HCT116 (cell line): ENCODE results near the gene TUBA8. TPM values are rescaled to one million over a fixed set of nuclear protein-coding genes. Genes with fewer than 3 reads are reported as not detected.

Source experiments
- ATAC-seq: fragments of 200-7000 bp; cut with Tn5 transposase; 2 replicates; pipeline ENCODE4 v1.9.1; 2020; ENCODE audit warnings: mild to moderate bottlenecking, moderate library complexity
- BruUV-seq: library from RNA; stranded (reverse); fragments of 400-500 nt; replicated peaks from 2 replicates; lab custom pipeline; 2021; lab: Mats Ljungman, UMichigan
- CTCF ChIA-PET: fragments of 300-600 bp; sonication (Branson Sonifier 250); formaldehyde crosslinking; loops from one replicate; lab custom pipeline; 2021; ENCODE audit warnings: antibody characterized with exemption; lab: Charles Lee
- POLR2A ChIA-PET: fragments of 300-600, 350-600 bp; sonication (Branson Sonifier 250); formaldehyde crosslinking; loops from one replicate; lab custom pipeline; 2021; ENCODE audit warnings: antibody characterized with exemption; lab: Charles Lee
- RAD21 ChIA-PET, 2 experiments: fragments of 300-600 bp; sonication (Branson Sonifier 250); formaldehyde crosslinking; loops; one replicate each; lab custom pipeline; 2023; ENCODE audit warnings: low total read pairs in 2 of 2; ENCODE audit not compliant: uncharacterized antibody in 2 of 2, unreplicated experiment in 2 of 2, low non-redundant PET in 1 of 2; lab: Charles Lee
- DNase-seq: peaks from one replicate; pipeline ENCODE4 v3.0.0-alpha.2; 2010; ENCODE audit warnings: low read depth, low spot score
- H2AFZ ChIP-seq: fragments of 200-600 bp; shearing (Covaris generic), sonication (generic); 2 replicates; pipeline ENCODE4 v1.6.1; 2017; ENCODE audit warnings: low read depth, mixed run types, mixed read lengths, antibody characterized with exemption, low read length; ENCODE audit not compliant: poor library complexity, severe bottlenecking
- H3K27ac ChIP-seq: 2 replicates; pipeline ENCODE4 v1.5.1; 2012; ENCODE audit warnings: low read depth, low read length
- H3K27me3 ChIP-seq: fragments of 200-600 bp; sonication (generic); 2 replicates; pipeline ENCODE4 v1.6.1; 2016; ENCODE audit warnings: mixed run types, low read length, mixed read lengths; ENCODE audit not compliant: insufficient read depth
- H3K36me3 ChIP-seq, 2 experiments: fragments of 200-500 bp in 1 of 2; fragments of 200-600 bp in 1 of 2; sonication (Bioruptor generic) in 1 of 2; sonication (generic) in 1 of 2; 2 replicates each; pipeline versions ENCODE4 v1.5.1 to v1.6.1; 2014 to 2016; ENCODE audit warnings: low read length in 2 of 2, inconsistent platforms in 1 of 2, mixed read lengths in 1 of 2, mixed run types in 1 of 2; ENCODE audit not compliant: insufficient read depth in 2 of 2, control insufficient read depth in 1 of 2
- H3K4me1 ChIP-seq, 2 experiments: fragments of 200-600 bp in 1 of 2; sonication (generic) in 1 of 2; 2 replicates each; pipeline versions ENCODE4 v1.5.1 to v1.6.1; 2012 to 2017; ENCODE audit warnings: low read length in 2 of 2, inconsistent platforms in 1 of 2, mild to moderate bottlenecking in 1 of 2, mixed read lengths in 1 of 2, mixed run types in 1 of 2, moderate library complexity in 1 of 2; ENCODE audit not compliant: insufficient read depth in 2 of 2, control insufficient read depth in 1 of 2
- H3K4me2 ChIP-seq: fragments of 200-600 bp; sonication (generic); 2 replicates; pipeline ENCODE4 v1.6.1; 2017; ENCODE audit warnings: mixed run types, low read length, mixed read lengths
- H3K4me3 ChIP-seq, 2 experiments: fragments of 200-600 bp in 1 of 2; sonication (generic) in 1 of 2; replicated peaks in 1 of 2; 2 replicates each; pipeline ENCODE4 v1.5.1; 2011 to 2016; ENCODE audit warnings: low read length in 2 of 2, control low read depth in 1 of 2, low read depth in 1 of 2, mild to moderate bottlenecking in 1 of 2, mixed read lengths in 1 of 2, mixed run types in 1 of 2
- H3K79me2 ChIP-seq: fragments of 200-600 bp; sonication (generic); 2 replicates; pipeline ENCODE4 v1.6.1; 2017; ENCODE audit warnings: mild to moderate bottlenecking, mixed run types, low read length, moderate library complexity, mixed read lengths; ENCODE audit not compliant: insufficient read depth
- H3K9ac ChIP-seq: fragments of 200-600 bp; sonication (generic); 2 replicates; pipeline ENCODE4 v1.6.1; 2016; ENCODE audit warnings: low read length, mixed read lengths
- H3K9me2 ChIP-seq: fragments of 200-600 bp; sonication (generic), shearing (Covaris generic); 2 replicates; pipeline ENCODE4 v1.6.1; 2017; ENCODE audit warnings: mixed run types, mild to moderate bottlenecking, moderate library complexity; ENCODE audit not compliant: insufficient read depth
- H3K9me3 ChIP-seq, 2 experiments: fragments of 200-500 bp in 1 of 2; fragments of 200-600 bp in 1 of 2; sonication (Bioruptor generic) in 1 of 2; sonication (generic) in 1 of 2; 2 replicates each; pipeline ENCODE4 v1.6.1; 2014 to 2017; ENCODE audit warnings: low read length in 2 of 2, mixed read lengths in 2 of 2, inconsistent platforms in 1 of 2, low read depth in 1 of 2, mild to moderate bottlenecking in 1 of 2, mixed run types in 1 of 2, moderate library complexity in 1 of 2; ENCODE audit not compliant: control insufficient read depth in 1 of 2, insufficient read depth in 1 of 2
- H4K20me1 ChIP-seq: fragments of 200-600 bp; sonication (generic), shearing (Covaris generic); 2 replicates; pipeline ENCODE4 v1.6.1; 2017; ENCODE audit warnings: mixed run types, mild to moderate bottlenecking, moderate library complexity; ENCODE audit not compliant: insufficient read depth
- CBX3 ChIP-seq: IDR thresholded peaks from 2 replicates; pipeline ENCODE4 v1.6.1; 2012; ENCODE audit warnings: low read depth
- EZH2phosphoT487 ChIP-seq: fragments of 200-600 bp; IDR thresholded peaks from 2 replicates; pipeline ENCODE4 v1.6.1; 2018; ENCODE audit warnings: antibody characterized with exemption, borderline replicate concordance
- POLR2AphosphoS5 ChIP-seq: IDR thresholded peaks from 2 replicates; pipeline ENCODE4 v1.6.1; 2011; ENCODE audit warnings: mild to moderate bottlenecking, low read depth, low read length, moderate library complexity
- SIN3A ChIP-seq: IDR thresholded peaks from 2 replicates; pipeline ENCODE4 v1.6.1; 2012; ENCODE audit warnings: low read depth
- SP1 ChIP-seq: IDR thresholded peaks from 2 replicates; pipeline ENCODE4 v1.6.1; 2012; ENCODE audit warnings: low read depth
- SRF ChIP-seq: IDR thresholded peaks from 2 replicates; pipeline ENCODE4 v1.6.1; 2012; ENCODE audit warnings: low read depth
- ZNF274 ChIP-seq: fragments of 200-500 bp; sonication (Bioruptor generic); IDR thresholded peaks from 2 replicates; pipeline ENCODE4 v1.6.1; 2014; ENCODE audit warnings: mild to moderate bottlenecking, low read depth, low read length, inconsistent platforms
- intact Hi-C: fragments of 100-400 bp; cut with micrococcal nuclease; formaldehyde crosslinking; loops from 2 replicates; pipeline ENCODE4 v1.10.0; 2022
- total RNA-seq: library from RNA; stranded (reverse); gene quantifications from one replicate; pipeline ENCODE4 v1.2.1, GENCODE V29; 2021; ENCODE audit not compliant: unreplicated experiment
- TF ChIP-seq, protein P1 (sequence below): IDR thresholded peaks from 2 replicates; pipeline ENCODE4 v1.6.1; 2011; ENCODE audit warnings: mild to moderate bottlenecking, low read length, moderate library complexity; ENCODE audit not compliant: insufficient replicate concordance; ENCODE audit errors: extremely low read depth

TUBA8 gene
- total RNA-seq, 1 experiment from 2014 or later: 2.3 TPM

DNA sequence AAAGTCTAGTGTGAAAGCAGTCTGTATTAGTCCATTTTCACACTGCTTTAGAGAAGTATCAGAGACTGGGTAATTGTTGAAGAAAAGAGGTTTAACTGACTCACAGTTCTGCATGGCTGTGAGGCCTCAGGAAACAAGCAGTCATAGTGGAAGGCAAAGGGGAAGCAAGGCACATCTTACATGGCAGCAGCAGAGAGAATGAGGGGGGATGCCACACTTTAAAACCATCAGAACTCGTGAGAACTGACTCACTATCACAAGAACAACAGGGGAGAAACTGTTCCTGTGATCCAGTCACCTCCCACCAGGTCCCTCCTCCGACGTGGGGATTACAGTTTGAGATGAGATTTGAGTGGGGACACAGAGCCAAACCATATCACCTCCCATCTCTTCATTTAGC, 13.8 kb upstream of the TUBA8 start (continued):
- TF ChIP-seq, protein P1, sequence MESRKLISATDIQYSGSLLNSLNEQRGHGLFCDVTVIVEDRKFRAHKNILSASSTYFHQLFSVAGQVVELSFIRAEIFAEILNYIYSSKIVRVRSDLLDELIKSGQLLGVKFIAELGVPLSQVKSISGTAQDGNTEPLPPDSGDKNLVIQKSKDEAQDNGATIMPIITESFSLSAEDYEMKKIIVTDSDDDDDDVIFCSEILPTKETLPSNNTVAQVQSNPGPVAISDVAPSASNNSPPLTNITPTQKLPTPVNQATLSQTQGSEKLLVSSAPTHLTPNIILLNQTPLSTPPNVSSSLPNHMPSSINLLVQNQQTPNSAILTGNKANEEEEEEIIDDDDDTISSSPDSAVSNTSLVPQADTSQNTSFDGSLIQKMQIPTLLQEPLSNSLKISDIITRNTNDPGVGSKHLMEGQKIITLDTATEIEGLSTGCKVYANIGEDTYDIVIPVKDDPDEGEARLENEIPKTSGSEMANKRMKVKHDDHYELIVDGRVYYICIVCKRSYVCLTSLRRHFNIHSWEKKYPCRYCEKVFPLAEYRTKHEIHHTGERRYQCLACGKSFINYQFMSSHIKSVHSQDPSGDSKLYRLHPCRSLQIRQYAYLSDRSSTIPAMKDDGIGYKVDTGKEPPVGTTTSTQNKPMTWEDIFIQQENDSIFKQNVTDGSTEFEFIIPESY: no peak

DNA sequence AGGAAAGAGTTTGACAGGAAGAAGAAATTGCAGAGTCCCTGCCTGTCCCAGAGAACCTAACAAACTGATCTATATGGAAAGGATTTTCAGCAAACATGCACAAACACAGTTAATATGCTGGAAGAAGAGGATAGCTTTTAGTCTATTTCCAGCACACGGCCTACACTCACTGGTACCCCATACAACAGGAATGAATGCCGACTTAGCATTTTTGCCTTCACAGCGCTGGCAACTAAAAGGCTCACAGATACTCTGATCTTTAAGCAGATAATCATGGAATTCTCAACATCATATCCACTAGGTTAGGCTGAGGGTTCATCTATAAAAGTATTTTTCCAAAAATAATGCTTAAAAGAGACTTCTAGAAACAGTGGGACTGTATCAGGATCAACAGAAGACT, 9.8 kb upstream of the TUBA8 start:
- Histone ChIP-seq H3K27me3 (no peaks in the 10 kb centered on the region), H3K36me3 (peaks cover 0 to 6% of the 10 kb centered on the region in 2 experiments; a peak in 1 of 4 replicates), H2AFZ (no peak overlapping the region), H3K79me2 (no peaks in the 10 kb centered on the region), H3K9me3 (no peaks in the 10 kb centered on the region), H3K9ac (no peak overlapping the region), H4K20me1 (no peaks in the 10 kb centered on the region), H3K9me2 (no peaks in the 10 kb centered on the region)
- intact Hi-C loops: no loop called here
- no peak for DNase-seq
- ChIA-PET POLR2A (no interaction called here), RAD21 (no interaction called here)
- ATAC-seq: no peak
- BruUV-seq: no TSS peak
- TF ChIP-seq ZNF274 (no peak), POLR2AphosphoS5 (no peak), EZH2phosphoT487 (no peak), SP1 (no peak), CBX3 (no peak), SRF (no peak), SIN3A (no peak)
- TF ChIP-seq, all 23 proteins: peak for 0
- Histone ChIP-seq H3K4me1 (no peaks in the 10 kb centered on the region), H3K4me3 (no peak overlapping the region), H3K27ac (no peak overlapping the region), H3K4me2 (no peak overlapping the region)
- CTCF ChIA-PET: no interaction called here
